Measurements from ENCODE around the gene HSD17B4.
"Not testable (repeated sequence)": the region's sequence is repeated elsewhere in the genome, so short reads cannot be mapped to it uniquely, and the experiment has no call there.

HSD17B4 gene

DNA sequence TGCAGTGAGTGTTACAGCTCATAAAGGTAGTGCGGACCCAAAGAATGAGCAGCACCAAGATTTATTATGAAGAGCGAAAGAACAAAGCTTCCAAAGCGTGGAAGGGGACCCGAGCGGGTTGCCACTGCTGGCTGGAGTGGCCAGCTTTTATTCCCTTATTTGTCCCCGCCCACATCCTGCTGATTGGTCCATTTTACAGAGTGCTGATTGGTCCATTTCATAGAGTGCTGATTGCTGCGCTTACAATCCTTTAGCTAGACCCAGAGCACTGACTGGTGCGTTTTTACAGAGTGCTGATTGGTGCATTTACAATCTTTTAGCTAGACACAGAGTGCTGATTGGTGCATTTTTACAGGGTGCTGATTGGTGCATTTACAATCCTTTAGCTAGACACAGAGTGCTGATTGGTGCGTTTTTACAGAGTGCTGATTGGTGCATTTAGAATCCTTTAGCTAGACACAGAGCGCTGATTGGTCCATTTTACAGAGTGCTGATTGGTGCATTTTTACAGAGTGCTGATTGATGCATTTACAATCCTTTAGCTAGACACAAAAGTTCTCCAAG, 19.5 kb upstream of the HSD17B4 start:
- not testable (repeated sequence) for DNase-seq

GRCh38 chr5:119435436-119436132, 16.7 kb upstream of the HSD17B4 start:
- DNase-seq: peak; percentile 57

GRCh38 chr5:119437785-119438586, 14.3 kb upstream of the HSD17B4 start:
- DNase-seq: not testable (repeated sequence)

- not testable (repeated sequence) for DNase-seq
Observed at GRCh38 chr5:119438587-119438917, 13.7 kb upstream of the HSD17B4 start.

GRCh38 chr5:119439140-119439631, 13.1 kb upstream of the HSD17B4 start:
- no peak for DNase-seq

- DNase-seq: not testable (repeated sequence)
Observed at GRCh38 chr5:119439632-119440031, 12.7 kb upstream of the HSD17B4 start.

DNA sequence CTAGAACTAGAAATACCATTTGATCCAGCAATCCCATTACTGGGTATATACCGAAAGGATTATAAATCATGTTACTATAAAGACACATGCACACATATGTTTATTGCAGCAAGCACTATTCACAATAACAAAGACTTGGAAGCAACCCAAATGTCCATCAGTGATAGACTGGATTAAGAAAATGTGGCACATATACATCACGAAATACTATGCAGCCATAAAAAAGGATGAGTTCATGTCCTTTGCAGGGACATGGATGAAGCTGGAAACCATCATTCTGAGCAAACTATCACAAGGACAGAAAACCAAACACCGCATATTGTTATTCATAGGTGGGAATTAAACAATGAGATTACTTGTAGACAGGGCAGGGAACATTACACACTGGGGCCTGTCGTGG, 7.7 kb upstream of the HSD17B4 start:
- DNase-seq: not testable (repeated sequence)

DNA sequence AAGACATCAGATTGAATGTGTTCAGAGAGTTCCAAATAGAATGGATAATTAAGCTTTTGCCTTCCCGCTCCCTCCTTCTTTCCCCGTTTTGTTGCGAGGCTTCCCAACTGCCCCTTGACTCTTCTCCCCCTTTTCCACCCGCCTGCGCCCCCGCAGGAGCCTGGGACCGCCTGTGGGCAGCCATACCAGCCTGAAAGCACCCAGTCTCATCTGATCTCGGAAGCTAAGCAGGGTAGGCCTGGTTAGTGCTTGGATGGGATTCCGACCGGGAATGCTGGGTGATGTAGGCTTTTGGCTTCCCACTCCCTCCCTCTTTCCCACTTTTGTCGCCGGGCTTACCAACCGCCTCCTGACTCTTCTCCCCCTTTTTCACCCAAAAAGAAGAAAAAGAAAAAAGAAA, 6.8 kb upstream of the HSD17B4 start:
- DNase-seq: no peak

GRCh38 chr5:119449882-119450281, 2.4 kb upstream of the HSD17B4 start:
- no peak for DNase-seq

- not testable (repeated sequence) for DNase-seq
Observed at GRCh38 chr5:119450627-119451026, 1.7 kb upstream of the HSD17B4 start.

DNA sequence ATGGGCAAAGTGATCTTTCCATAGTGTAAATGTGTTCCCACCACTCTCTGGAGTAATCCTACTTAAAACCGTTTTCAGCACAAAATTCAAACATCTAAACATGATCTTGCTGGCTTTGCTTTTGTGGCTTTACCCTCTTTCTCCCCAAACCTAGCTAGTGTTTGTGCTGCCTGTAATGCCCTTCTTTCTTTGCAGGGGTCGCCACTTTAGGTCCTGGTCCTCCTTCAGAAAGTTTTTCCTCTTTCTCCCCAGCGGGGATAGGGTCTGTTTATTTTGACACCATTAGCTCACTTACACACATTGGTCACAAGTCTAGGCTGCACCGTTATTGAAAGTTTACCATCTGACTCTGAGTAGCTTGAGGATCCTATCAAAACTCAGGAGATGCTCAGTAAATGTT, 736 bp upstream of the HSD17B4 start:
- DNase-seq: no peak

DNA sequence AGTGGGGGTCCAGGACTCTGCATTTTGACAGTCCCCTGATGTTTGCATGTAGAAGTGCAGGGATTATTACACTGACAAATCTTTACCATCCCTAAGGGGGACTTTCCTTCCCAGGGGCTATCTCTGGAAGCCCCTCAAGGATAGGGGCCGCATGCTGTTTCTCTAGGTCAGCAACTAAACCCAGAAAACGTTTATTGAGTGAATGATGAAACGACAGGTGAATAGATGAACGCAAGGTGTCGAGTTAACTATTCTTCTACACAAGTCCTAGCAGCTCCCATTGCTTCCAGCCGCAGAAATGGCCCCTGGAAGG, 281 bp upstream of the HSD17B4 start:
- DNase-seq: no peak

DNA sequence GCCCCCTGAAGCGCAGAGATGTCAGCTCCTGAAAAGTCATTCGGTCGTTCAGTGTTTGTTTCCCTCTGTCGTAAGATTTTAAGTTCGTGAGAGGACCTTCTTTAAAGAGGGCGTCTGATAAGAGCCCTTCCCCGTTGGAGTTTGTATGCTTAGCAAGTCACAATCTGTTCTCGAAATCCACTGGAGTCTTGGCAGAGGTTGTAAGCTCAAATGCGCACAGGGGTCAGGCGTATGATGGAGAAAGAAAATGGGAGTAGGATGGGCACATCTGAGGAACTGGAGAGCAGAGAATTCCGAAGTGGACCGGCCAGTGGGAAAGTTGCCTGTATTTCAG, 710 bp downstream of the HSD17B4 start:
- no peak for DNase-seq

DNA sequence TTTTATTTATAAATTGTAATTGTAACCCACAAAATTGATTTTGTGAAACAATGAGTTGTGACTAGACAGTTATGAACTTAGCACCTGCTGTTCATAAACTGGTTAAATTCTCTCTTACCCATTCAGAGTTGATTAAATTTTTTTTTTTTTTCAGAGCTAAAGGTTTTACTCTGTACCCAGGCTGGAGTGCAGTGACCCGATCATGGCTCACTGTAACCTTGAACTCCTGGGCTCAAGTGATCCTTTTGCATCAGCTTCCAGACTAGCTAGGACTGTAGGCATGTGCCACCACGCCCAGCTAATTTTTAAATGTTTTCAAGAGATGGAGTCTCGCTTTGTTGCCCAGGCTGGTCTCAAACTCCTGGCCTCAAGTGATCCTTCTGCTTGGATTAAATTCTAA, 1.9 kb downstream of the HSD17B4 start:
- no peak for DNase-seq

- no peak for DNase-seq
Observed at GRCh38 chr5:119458911-119459632, 6.8 kb downstream of the HSD17B4 start.

DNA sequence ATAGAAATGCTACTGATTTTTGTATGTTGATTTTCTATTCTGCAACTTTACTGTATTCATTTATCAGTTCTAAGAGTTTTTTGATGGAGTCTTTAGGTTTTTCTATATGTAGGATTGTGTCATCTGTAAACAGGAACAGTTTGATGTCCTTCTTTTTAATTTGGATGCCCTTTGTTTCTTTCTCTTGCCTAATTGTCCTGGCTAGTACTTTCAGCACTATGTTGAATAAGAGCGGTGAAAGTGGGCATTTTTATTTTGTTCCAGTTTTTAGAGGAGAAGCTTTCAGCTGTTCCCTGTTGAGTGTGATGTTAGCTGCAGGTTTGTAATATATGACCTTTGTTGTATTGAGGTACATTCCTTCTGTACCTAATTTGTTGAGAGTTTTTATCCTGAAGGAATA, 13.3 kb downstream of the HSD17B4 start:
- no peak for DNase-seq

- DNase-seq: no peak
Observed at GRCh38 chr5:119468286-119468685, 16.0 kb downstream of the HSD17B4 start.

DNA sequence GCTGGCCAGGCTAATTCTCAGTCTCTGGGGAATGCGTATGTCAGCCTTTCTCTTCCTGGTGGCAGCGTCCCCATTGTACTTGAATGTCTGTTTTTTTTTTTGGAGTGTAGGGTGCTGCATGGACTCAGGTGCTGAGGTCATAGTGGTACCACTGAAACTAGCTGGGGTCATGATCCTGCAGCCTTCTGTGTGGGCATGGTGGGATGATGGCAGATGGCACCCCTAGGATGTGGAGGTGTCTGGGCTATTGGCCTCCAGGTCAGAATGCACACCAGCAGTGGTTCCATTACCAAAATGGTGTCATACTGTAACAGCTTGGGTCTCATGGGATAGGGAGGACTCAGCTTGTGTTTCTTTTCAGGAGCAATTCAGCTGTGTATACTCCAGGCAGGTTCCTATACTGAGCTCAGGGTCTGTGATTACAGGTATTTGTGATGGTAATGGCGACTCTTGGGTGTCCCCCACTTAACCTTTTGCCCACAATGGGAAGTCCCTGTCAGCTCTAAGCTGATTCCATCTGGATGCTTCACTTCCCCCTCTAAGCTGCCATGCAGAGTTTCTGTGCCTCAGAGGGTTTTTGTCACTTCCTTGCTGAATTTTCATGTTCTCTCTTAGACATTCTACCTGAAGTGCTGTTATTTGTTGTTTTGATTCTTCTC, 17.9 kb downstream of the HSD17B4 start:
- DNase-seq: no peak

GRCh38 chr5:119470851-119471451, 18.7 kb downstream of the HSD17B4 start:
- no peak for DNase-seq

DNA sequence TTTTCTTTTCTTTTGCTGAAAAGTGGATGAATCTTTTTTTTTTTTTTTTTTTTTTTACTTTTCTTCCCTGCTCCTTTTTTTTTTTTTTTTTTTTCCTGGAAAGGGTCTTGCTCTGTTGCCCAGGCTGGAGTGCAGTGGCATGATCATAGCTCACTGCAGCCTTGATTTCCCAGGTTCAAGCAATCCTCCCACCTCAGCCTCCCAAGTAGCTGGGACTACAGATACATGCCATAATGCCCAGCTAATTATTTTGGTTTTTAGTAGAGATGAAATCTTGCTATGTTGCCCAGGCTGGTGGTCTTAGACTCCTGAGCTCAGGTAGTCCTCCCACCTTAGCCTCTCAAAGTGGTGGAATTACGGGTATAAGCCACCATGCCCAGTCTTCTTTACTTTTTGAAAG, 20.9 kb downstream of the HSD17B4 start:
- DNase-seq: no peak

- DNase-seq: no peak
Observed at GRCh38 chr5:119476341-119476740, 24.0 kb downstream of the HSD17B4 start.

DNA sequence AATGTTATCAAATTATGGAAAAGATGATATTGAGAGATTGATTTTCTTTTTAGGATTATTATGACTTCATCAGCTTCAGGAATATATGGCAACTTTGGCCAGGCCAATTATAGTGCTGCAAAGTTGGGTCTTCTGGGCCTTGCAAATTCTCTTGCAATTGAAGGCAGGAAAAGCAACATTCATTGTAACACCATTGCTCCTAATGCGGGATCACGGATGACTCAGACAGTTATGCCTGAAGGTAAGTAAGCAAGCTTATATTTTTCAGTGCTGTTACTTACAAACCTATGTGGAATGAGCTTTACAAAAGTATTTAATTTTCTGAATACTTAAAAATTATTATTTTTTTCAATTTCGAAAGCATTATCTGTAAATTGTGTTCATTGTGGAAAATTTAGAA, 26.5 kb downstream of the HSD17B4 start:
- no peak for DNase-seq

GRCh38 chr5:119480629-119481028, 28.3 kb downstream of the HSD17B4 start:
- DNase-seq: not testable (repeated sequence)

All from T-helper 9 cell (primary cell).